ENCODE measurements around the gene ALDH4A1.

DNA sequence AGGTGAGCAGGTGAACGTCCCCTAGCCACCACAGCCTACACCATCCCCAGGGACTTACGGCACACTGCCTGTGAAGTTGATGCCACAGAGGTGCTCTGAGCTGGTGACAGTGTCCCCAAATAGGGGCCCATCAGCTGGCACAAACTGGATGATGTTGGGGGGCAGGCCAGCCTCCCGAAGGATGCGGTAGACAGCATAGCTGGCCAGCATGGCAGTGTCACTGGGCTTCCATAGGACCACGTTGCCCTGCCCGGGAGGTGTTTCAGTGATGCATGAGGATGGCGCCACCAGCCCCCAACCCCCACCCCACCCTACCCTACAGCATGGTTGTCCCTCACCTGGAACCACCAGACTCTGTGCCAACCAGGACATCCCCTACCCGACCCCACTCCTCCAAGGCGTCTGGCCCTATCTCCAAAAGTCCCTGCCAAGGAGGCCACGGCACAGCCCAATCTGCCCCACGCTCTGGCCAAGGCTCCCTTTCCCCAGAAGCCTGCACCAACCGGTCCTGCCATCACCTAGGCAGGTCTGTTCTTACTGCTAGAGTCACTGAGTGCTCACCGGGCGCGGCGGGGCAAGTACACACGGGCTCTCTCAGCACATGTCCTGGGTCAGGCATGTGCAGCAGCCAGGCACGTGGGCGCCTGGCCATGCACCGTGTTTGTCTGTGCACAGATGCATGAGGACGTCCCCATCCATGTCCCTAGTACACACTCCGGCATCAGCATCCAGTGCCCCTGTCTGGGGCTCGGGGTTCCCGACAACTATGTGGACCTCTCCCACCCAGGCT lies 20.5 kb downstream of the ALDH4A1 start:
- TF ChIP-seq, protein P1, sequence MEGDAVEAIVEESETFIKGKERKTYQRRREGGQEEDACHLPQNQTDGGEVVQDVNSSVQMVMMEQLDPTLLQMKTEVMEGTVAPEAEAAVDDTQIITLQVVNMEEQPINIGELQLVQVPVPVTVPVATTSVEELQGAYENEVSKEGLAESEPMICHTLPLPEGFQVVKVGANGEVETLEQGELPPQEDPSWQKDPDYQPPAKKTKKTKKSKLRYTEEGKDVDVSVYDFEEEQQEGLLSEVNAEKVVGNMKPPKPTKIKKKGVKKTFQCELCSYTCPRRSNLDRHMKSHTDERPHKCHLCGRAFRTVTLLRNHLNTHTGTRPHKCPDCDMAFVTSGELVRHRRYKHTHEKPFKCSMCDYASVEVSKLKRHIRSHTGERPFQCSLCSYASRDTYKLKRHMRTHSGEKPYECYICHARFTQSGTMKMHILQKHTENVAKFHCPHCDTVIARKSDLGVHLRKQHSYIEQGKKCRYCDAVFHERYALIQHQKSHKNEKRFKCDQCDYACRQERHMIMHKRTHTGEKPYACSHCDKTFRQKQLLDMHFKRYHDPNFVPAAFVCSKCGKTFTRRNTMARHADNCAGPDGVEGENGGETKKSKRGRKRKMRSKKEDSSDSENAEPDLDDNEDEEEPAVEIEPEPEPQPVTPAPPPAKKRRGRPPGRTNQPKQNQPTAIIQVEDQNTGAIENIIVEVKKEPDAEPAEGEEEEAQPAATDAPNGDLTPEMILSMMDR (IDR thresholded peaks at IDR 0.05) = no peak
- no peak for TF ChIP-seq POLR2AphosphoS5 (IDR thresholded peaks at IDR 0.05)
- no peak for TF ChIP-seq POLR2A (IDR thresholded peaks at IDR 0.05)
- no peak for TF ChIP-seq EP300 (IDR thresholded peaks at IDR 0.05)

Data from stomach (tissue), 4 donors.